ENCODE data around the gene PLXDC1.
"Not testable (repeated sequence)": the region's sequence is repeated elsewhere in the genome, so short reads cannot be mapped to it uniquely, and the experiment has no call there.

The PLXDC1 gene

GRCh38 chr17:39051001-39051585, 100.3 kb downstream of the PLXDC1 start:
- in situ Hi-C loops (cut with MboI; ENCODE audit: low pct_unique_long_range_greater_than_20kb, low sequenced_read_pairs) = no loop called here
- no peak for DNase-seq

GRCh38 chr17:39045948-39046679, 105.3 kb downstream of the PLXDC1 start:
- in situ Hi-C loops (cut with MboI; ENCODE audit: low pct_unique_long_range_greater_than_20kb, low sequenced_read_pairs) = no loop called here

GRCh38 chr17:39036009-39036408, 115.4 kb downstream of the PLXDC1 start:
- DNase-seq = no peak
- in situ Hi-C loops (cut with MboI; ENCODE audit: low pct_unique_long_range_greater_than_20kb, low sequenced_read_pairs) = no loop called here

More at GRCh38 chr17:39045948-39046679, 105.3 kb downstream of the PLXDC1 start:
- peak; percentile 15 for DNase-seq

GRCh38 chr17:39035578-39035977, 115.9 kb downstream of the PLXDC1 start:
- in situ Hi-C loops (cut with MboI; ENCODE audit: low pct_unique_long_range_greater_than_20kb, low sequenced_read_pairs) = not testable (repeated sequence)

GRCh38 chr17:39028690-39029089, 122.7 kb downstream of the PLXDC1 start:
- DNase-seq = no peak
- in situ Hi-C loops (cut with MboI; ENCODE audit: low pct_unique_long_range_greater_than_20kb, low sequenced_read_pairs) = no loop called here

More at GRCh38 chr17:39035578-39035977, 115.9 kb downstream of the PLXDC1 start:
- not testable (repeated sequence) for DNase-seq

- in situ Hi-C loops (cut with MboI; ENCODE audit: low pct_unique_long_range_greater_than_20kb, low sequenced_read_pairs) = no loop called here
- DNase-seq = no peak
Measured at GRCh38 chr17:39027455-39028035, 123.9 kb downstream of the PLXDC1 start.

- in situ Hi-C loops (cut with MboI; ENCODE audit: low pct_unique_long_range_greater_than_20kb, low sequenced_read_pairs) = no loop called here
- no peak for DNase-seq
Measured at GRCh38 chr17:39026980-39027451, 124.4 kb downstream of the PLXDC1 start.

- in situ Hi-C loops (cut with MboI; ENCODE audit: low pct_unique_long_range_greater_than_20kb, low sequenced_read_pairs); DNase-seq: not testable (repeated sequence)
Measured at GRCh38 chr17:39026346-39026745, 125.1 kb downstream of the PLXDC1 start.

- in situ Hi-C loops (cut with MboI; ENCODE audit: low pct_unique_long_range_greater_than_20kb, low sequenced_read_pairs) = no loop called here
- no peak for DNase-seq
Measured at GRCh38 chr17:39022924-39023323, 128.5 kb downstream of the PLXDC1 start.

- in situ Hi-C loops (cut with MboI; ENCODE audit: low pct_unique_long_range_greater_than_20kb, low sequenced_read_pairs); DNase-seq: not testable (repeated sequence)
Measured at GRCh38 chr17:39020037-39020436, 131.4 kb downstream of the PLXDC1 start.

- in situ Hi-C loops (cut with MboI; ENCODE audit: low pct_unique_long_range_greater_than_20kb, low sequenced_read_pairs) = no loop called here
- DNase-seq = peak; percentile 88
Measured at GRCh38 chr17:39018267-39019134, 132.9 kb downstream of the PLXDC1 start.

- DNase-seq = no peak
- in situ Hi-C loops (cut with MboI; ENCODE audit: low pct_unique_long_range_greater_than_20kb, low sequenced_read_pairs) = no loop called here
Measured at GRCh38 chr17:39016193-39017153, 135.0 kb downstream of the PLXDC1 start.

GRCh38 chr17:39015546-39015935, 135.9 kb downstream of the PLXDC1 start:
- in situ Hi-C loops (cut with MboI; ENCODE audit: low pct_unique_long_range_greater_than_20kb, low sequenced_read_pairs) = no loop called here
- DNase-seq = no peak

GRCh38 chr17:39014795-39015545, 136.5 kb downstream of the PLXDC1 start:
- no peak for DNase-seq
- in situ Hi-C loops (cut with MboI; ENCODE audit: low pct_unique_long_range_greater_than_20kb, low sequenced_read_pairs) = no loop called here

GRCh38 chr17:39014044-39014794, 137.2 kb downstream of the PLXDC1 start:
- no peak for DNase-seq
- in situ Hi-C loops (cut with MboI; ENCODE audit: low pct_unique_long_range_greater_than_20kb, low sequenced_read_pairs) = no loop called here
